Activated CD8-positive, alpha-beta memory T cell treated with anti-CD3 and anti-CD28 coated beads, Interleukin-2, amount 50 U/mL, for 1 hour (primary cell): ENCODE data around the gene IL1RAPL1.
"Not testable (repeated sequence)": the region's sequence is repeated elsewhere in the genome, so short reads cannot be mapped to it uniquely, and the experiment has no call there.

Experiments used
- DNase-seq: peaks from one replicate; pipeline ENCODE4 v3.0.0-alpha.2; 2020; ENCODE audit errors: extremely low read depth

IL1RAPL1 gene

GRCh38 chrX:29274517-29274916 lies 687.3 kb downstream of the IL1RAPL1 start:
- no peak for DNase-seq

GRCh38 chrX:29275928-29276327 lies 688.7 kb downstream of the IL1RAPL1 start:
- DNase-seq, result no peak

GRCh38 chrX:29281078-29281742 lies 694.0 kb downstream of the IL1RAPL1 start:
- DNase-seq, result no peak

- DNase-seq, result no peak
Measured at GRCh38 chrX:29285664-29286063, 698.4 kb downstream of the IL1RAPL1 start.

GRCh38 chrX:29295987-29296680 lies 708.9 kb downstream of the IL1RAPL1 start:
- no peak for DNase-seq

- DNase-seq, result no peak
Measured at GRCh38 chrX:29297171-29297800, 710.0 kb downstream of the IL1RAPL1 start.

- DNase-seq, result no peak
Measured at GRCh38 chrX:29299684-29300083, 712.4 kb downstream of the IL1RAPL1 start.

GRCh38 chrX:29308726-29309125 lies 721.5 kb downstream of the IL1RAPL1 start:
- DNase-seq, result no peak

GRCh38 chrX:29315931-29316330 lies 728.7 kb downstream of the IL1RAPL1 start:
- no peak for DNase-seq

- no peak for DNase-seq
Measured at GRCh38 chrX:29318012-29318411, 730.8 kb downstream of the IL1RAPL1 start.

GRCh38 chrX:29332429-29332828 lies 745.2 kb downstream of the IL1RAPL1 start:
- DNase-seq, result not testable (repeated sequence)

GRCh38 chrX:29333091-29333490 lies 745.8 kb downstream of the IL1RAPL1 start:
- not testable (repeated sequence) for DNase-seq

- no peak for DNase-seq
Measured at GRCh38 chrX:29348288-29348687, 761.0 kb downstream of the IL1RAPL1 start.

- DNase-seq, result no peak
Measured at GRCh38 chrX:29359276-29359675, 772.0 kb downstream of the IL1RAPL1 start.

- not testable (repeated sequence) for DNase-seq
Measured at GRCh38 chrX:29374765-29375164, 787.5 kb downstream of the IL1RAPL1 start.

- DNase-seq, result no peak
Measured at GRCh38 chrX:29376584-29376983, 789.3 kb downstream of the IL1RAPL1 start.

GRCh38 chrX:29382811-29383210 lies 795.6 kb downstream of the IL1RAPL1 start:
- no peak for DNase-seq

GRCh38 chrX:29388509-29388908 lies 801.3 kb downstream of the IL1RAPL1 start:
- no peak for DNase-seq

GRCh38 chrX:29397506-29397905 lies 810.3 kb downstream of the IL1RAPL1 start:
- no peak for DNase-seq

GRCh38 chrX:29407357-29407756 lies 820.1 kb downstream of the IL1RAPL1 start:
- DNase-seq, result no peak

- DNase-seq, result no peak
Measured at GRCh38 chrX:29419774-29420553, 832.7 kb downstream of the IL1RAPL1 start.

GRCh38 chrX:29422034-29422433 lies 834.8 kb downstream of the IL1RAPL1 start:
- no peak for DNase-seq
